Gastroesophageal sphincter (tissue), 4 donors: ENCODE results near the gene REEP6. TPM values are rescaled to one million over a fixed set of nuclear protein-coding genes. Genes with fewer than 3 reads are reported as not detected.
A peak's percentile ranks its signal among the peaks of the same experiment; 100 is the strongest.
"Not testable (repeated sequence)": the region's sequence is repeated elsewhere in the genome, so short reads cannot be mapped to it uniquely, and the experiment has no call there.

Experiments used
- ATAC-seq: fragments of 150-250 bp; one replicate; pipeline ENCODE4 v1.9.1; 2016; ENCODE audit warnings: mild to moderate bottlenecking, moderate library complexity
- H3K27ac ChIP-seq, 4 donors: fragments of 200-600 bp; sonication (generic) in 3 of 4; 1 replicate in 3 of 4; 2 replicates in 1 of 4; pipeline ENCODE4 v1.5.1; 2016 to 2019
- H3K27me3 ChIP-seq: fragments of 200-600 bp; sonication (generic); one replicate; pipeline ENCODE4 v1.5.1; 2019
- H3K36me3 ChIP-seq, 2 donors: fragments of 200-600 bp; sonication (generic); one replicate each; pipeline ENCODE4 v1.5.1; 2019; ENCODE audit warnings: control low read depth in 1 of 2
- H3K4me1 ChIP-seq, 3 donors: fragments of 200-600 bp; sonication (generic); 1 replicate in 2 of 3; 2 replicates in 1 of 3; pipeline ENCODE4 v1.5.1; 2016 to 2019; ENCODE audit warnings: control low read depth in 2 of 3
- H3K4me3 ChIP-seq, 2 donors: fragments of 200-600 bp; sonication (generic); one replicate each; pipeline ENCODE4 v1.5.1; 2019; ENCODE audit warnings: mild to moderate bottlenecking in 1 of 2, moderate library complexity in 1 of 2
- H3K9me3 ChIP-seq, 3 donors: fragments of 200-600 bp; sonication (generic); one replicate each; pipeline ENCODE4 v1.5.1; 2017 to 2019; ENCODE audit warnings: control low read depth in 2 of 3
- CTCF ChIP-seq, 4 experiments: fragments of 200-600 bp in 2 of 4; fragments of 450-650 bp in 2 of 4; sonication (generic) in 1 of 4; IDR thresholded peaks; one replicate each; pipeline ENCODE4 v1.5.1; 2017 to 2019; ENCODE audit warnings: antibody characterized with exemption in 4 of 4, mild to moderate bottlenecking in 2 of 4, moderate library complexity in 2 of 4
- EP300 ChIP-seq: sonication (generic); formaldehyde crosslinking; IDR thresholded peaks from one replicate; pipeline ENCODE4 v1.6.1; 2017; ENCODE audit warnings: antibody characterized with exemption, mild to moderate bottlenecking
- POLR2A ChIP-seq, 2 donors: fragments of 450-650 bp; IDR thresholded peaks; one replicate each; pipeline ENCODE4 v1.6.1; 2017; ENCODE audit warnings: antibody characterized with exemption in 2 of 2, mild to moderate bottlenecking in 2 of 2, moderate library complexity in 1 of 2
- POLR2AphosphoS5 ChIP-seq: sonication (generic); formaldehyde crosslinking; IDR thresholded peaks from one replicate; pipeline ENCODE4 v1.6.1; 2017; ENCODE audit warnings: antibody characterized with exemption
- WGBS, 2 donors: methylation state at CpG; one replicate each; pipeline ENCODE4 v1.1.5; 2018; ENCODE audit warnings: low coverage in 1 of 2; 5-methylcytosine and 5-hydroxymethylcytosine counted together
- total RNA-seq, 4 donors: library from RNA; depleted of rRNA; stranded (reverse); fragments of >200 nt; gene quantifications; one replicate each; pipeline ENCODE4 v1.1.0, GENCODE V29; 2016

REEP6 gene
- total RNA-seq, 4 donors from 2014 or later, result 0.32 to 0.96 (median 0.40) TPM; not detected in 1

DNA sequence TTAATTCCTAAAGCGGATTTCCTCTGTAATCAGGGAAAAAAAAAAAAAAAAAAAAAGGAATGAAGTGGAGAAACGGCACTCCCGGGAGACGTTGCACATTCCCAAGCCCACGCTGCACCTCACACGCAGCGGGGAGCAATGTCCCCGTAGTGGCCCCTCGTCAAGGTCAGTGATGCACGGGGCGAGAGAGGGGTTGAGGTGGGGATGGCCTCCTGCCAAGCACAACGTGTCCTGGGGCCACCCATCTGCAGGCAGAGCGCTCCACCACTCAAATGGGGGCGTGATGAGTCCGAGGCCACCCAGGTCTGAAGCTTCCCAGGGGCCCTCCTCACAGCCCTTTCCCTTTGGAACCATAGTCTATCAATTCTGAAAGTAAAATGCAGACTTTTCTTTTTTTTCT is 48.0 kb downstream of the REEP6 start:
- ATAC-seq, result no peak
- peaks cover 0 to 23% (median 0%) of the 10 kb centered on the region in 3 donors for H3K4me1 ChIP-seq
- 5 to 10% methylated on average over 2 to 4 of the region's 15 CpGs for WGBS, 2 donors
- H3K4me3 ChIP-seq, result no peak overlapping the region
- H3K27ac ChIP-seq, result no peak overlapping the region
- H3K36me3 ChIP-seq, result no peaks in the 10 kb centered on the region
- peaks cover 35% of the 10 kb centered on the region for H3K27me3 ChIP-seq
- TF ChIP-seq EP300, result no peak
- TF ChIP-seq POLR2AphosphoS5, result no peak
- TF ChIP-seq CTCF (IDR thresholded peaks at IDR 0.05), result no peak
- no peak for TF ChIP-seq POLR2A (IDR thresholded peaks at IDR 0.05)
- H3K9me3 ChIP-seq, result no peaks in the 10 kb centered on the region

DNA sequence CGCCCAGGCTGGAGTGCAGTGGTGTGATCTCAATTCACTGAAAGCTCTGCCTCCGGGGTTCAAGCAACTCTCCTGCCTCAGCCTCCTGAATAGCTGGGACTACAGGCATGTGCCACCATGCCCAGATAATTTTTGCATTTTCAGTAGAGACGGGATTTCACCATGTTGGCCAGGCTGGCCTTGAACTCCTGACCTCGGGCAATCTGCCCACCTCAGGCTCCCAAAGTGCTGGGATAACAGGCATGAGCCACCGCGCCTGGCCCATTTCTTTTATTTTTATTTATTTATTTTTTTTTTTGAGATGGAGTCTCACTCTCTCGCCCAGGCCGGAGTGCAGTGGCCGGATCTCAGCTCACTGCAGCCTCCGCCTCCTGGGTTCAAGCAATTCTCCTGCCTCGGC is 48.8 kb downstream of the REEP6 start:
- H3K9me3 ChIP-seq, H3K36me3 ChIP-seq, H3K4me3 ChIP-seq, ATAC-seq: not testable (repeated sequence)
- H3K4me1 ChIP-seq, result peaks cover 0 to 23% (median 0%) of the 10 kb centered on the region in 3 donors
- peak overlapping the region in 2 of 4 donors; percentile 16 to 39 for H3K27ac ChIP-seq
- peaks cover 32% of the 10 kb centered on the region for H3K27me3 ChIP-seq
- 70 to 85% methylated on average over 2 to 5 of the region's 11 CpGs for WGBS, 2 donors

- Histone ChIP-seq H3K27ac (peak overlapping the region in 2 of 4 donors; percentile 16 to 39), H3K36me3 (no peaks in the 10 kb centered on the region), H3K4me3 (no peak overlapping the region), H3K4me1 (peaks cover 0 to 23% (median 0%) of the 10 kb centered on the region in 3 donors), H3K9me3 (no peaks in the 10 kb centered on the region), H3K27me3 (peaks cover 32% of the 10 kb centered on the region)
- TF ChIP-seq CTCF (IDR thresholded peaks at IDR 0.05) (no peak), POLR2A (IDR thresholded peaks at IDR 0.05) (no peak), POLR2AphosphoS5 (no peak), EP300 (no peak)
- WGBS, 2 donors, result 14 to 33% methylated on average over 4 to 16 of the region's 17 CpGs
- ATAC-seq, result peak; percentile 63
Observed at GRCh38 chr19:1540365-1540925, 49.5 kb downstream of the REEP6 start.

Other genes starting within 250 kb of the REEP6 start
- 100 to 1,000 TPM in 1 of 4 donors, 10 to 100 TPM in 3; 62.3 to 116 (median 84.1) TPM for gene ATP5F1D, start 249.4 kb upstream of the REEP6 start, total RNA-seq
- 10 to 100 TPM; 20.0 to 40.1 (median 24.2) TPM for gene MIDN, start 242.6 kb upstream of the REEP6 start, total RNA-seq
- gene CIRBP, start 221.8 kb upstream of the REEP6 start, total RNA-seq, result 100 to 1,000 TPM; 350 to 708 (median 559) TPM
- 10 to 100 TPM; 14.2 to 42.2 (median 21.8) TPM for gene FAM174C, start 215.7 kb upstream of the REEP6 start, total RNA-seq
- not detected for gene EFNA2, start 205.3 kb upstream of the REEP6 start, total RNA-seq
- 100 to 1,000 TPM in 1 of 4 donors, 10 to 100 TPM in 3; 77.7 to 106 (median 86.1) TPM for gene NDUFS7, start 107.3 kb upstream of the REEP6 start, total RNA-seq
- gene GAMT, start 89.6 kb upstream of the REEP6 start, total RNA-seq, result 10 to 100 TPM; 10.4 to 14.7 (median 10.9) TPM
- gene DAZAP1, start 83.6 kb upstream of the REEP6 start, total RNA-seq, result 10 to 100 TPM; 45.3 to 75.4 (median 64.0) TPM
- gene RPS15, start 52.8 kb upstream of the REEP6 start, total RNA-seq, result 1,000 to 10,000 TPM; 1,291 to 3,466 (median 2,344) TPM
- gene APC2, start 41.1 kb upstream of the REEP6 start, total RNA-seq, result 1 to 10 TPM in 1 of 4 donors, under 1 TPM in 3; 0.02 to 1.2 (median 0.35) TPM
- gene C19orf25, start 12.0 kb upstream of the REEP6 start, total RNA-seq, result 10 to 100 TPM; 20.6 to 40.0 (median 28.2) TPM
- gene PCSK4, start 831 bp upstream of the REEP6 start, total RNA-seq, result 1 to 10 TPM in 3 of 4 donors, under 1 TPM in 1; 0.94 to 2.2 (median 2.0) TPM
- 1 to 10 TPM; 1.3 to 9.7 (median 3.6) TPM for gene ADAMTSL5, start 21.8 kb downstream of the REEP6 start, total RNA-seq
- under 1 TPM in 1 of 4 donors, not detected in 3; 0.15 TPM for gene PLK5, start 32.9 kb downstream of the REEP6 start, total RNA-seq
- gene MEX3D, start 77.1 kb downstream of the REEP6 start, total RNA-seq, result 10 to 100 TPM; 18.8 to 47.8 (median 28.7) TPM
- gene MBD3, start 101.7 kb downstream of the REEP6 start, total RNA-seq, result 100 to 1,000 TPM in 1 of 4 donors, 10 to 100 TPM in 3; 80.3 to 159 (median 95.7) TPM
- gene UQCR11, start 114.3 kb downstream of the REEP6 start, total RNA-seq, result 100 to 1,000 TPM in 1 of 4 donors, 10 to 100 TPM in 3; 78.2 to 102 (median 92.4) TPM
- 10 to 100 TPM; 21.2 to 62.0 (median 39.6) TPM for gene TCF3, start 161.4 kb downstream of the REEP6 start, total RNA-seq